ENCODE results near the gene ZNF765.
A peak's percentile ranks its signal among the peaks of the same experiment; 100 is the strongest.
"Not testable (repeated sequence)": the region's sequence is repeated elsewhere in the genome, so short reads cannot be mapped to it uniquely, and the experiment has no call there.

The ZNF765 gene

GRCh38 chr19:53394974-53395839 lies at the start of gene ZNF765:
TSS of gene ZNF765 (plus strand) at chr19:53395149. CDS start at chr19:53398016, 2,867 bp downstream.
- DNase-seq = peak; percentile 89

GRCh38 chr19:53355739-53356138 lies 39.2 kb upstream of the ZNF765 start:
- DNase-seq = no peak

- no peak for DNase-seq
Measured at GRCh38 chr19:53357821-53358581, 36.9 kb upstream of the ZNF765 start.

- not testable (repeated sequence) for DNase-seq
Measured at GRCh38 chr19:53360056-53360455, 34.9 kb upstream of the ZNF765 start.

- DNase-seq = peak; percentile 64
Measured at GRCh38 chr19:53365134-53365898, 29.6 kb upstream of the ZNF765 start, which contains the start of gene ZNF525. TSS of gene ZNF525 (plus strand) at chr19:53365705. CDS start at chr19:53372282, 6,577 bp downstream.

GRCh38 chr19:53365899-53366493 lies 29.0 kb upstream of the ZNF765 start:
- no peak for DNase-seq

GRCh38 chr19:53372196-53372595 lies 22.8 kb upstream of the ZNF765 start:
- DNase-seq = no peak

- no peak for DNase-seq
Measured at GRCh38 chr19:53374288-53374687, 20.7 kb upstream of the ZNF765 start.

- no peak for DNase-seq
Measured at GRCh38 chr19:53374743-53375142, 20.2 kb upstream of the ZNF765 start.

- DNase-seq = no peak
Measured at GRCh38 chr19:53381376-53381775, 13.6 kb upstream of the ZNF765 start.

- no peak for DNase-seq
Measured at GRCh38 chr19:53388168-53388567, 6.8 kb upstream of the ZNF765 start.

- DNase-seq = no peak
Measured at GRCh38 chr19:53388904-53389303, 6.0 kb upstream of the ZNF765 start.

GRCh38 chr19:53389571-53389970 lies 5.4 kb upstream of the ZNF765 start:
- DNase-seq = no peak

GRCh38 chr19:53389978-53390377 lies 5.0 kb upstream of the ZNF765 start:
- no peak for DNase-seq

GRCh38 chr19:53394522-53394973 lies 401 bp upstream of the ZNF765 start:
- peak; percentile 66 for DNase-seq

GRCh38 chr19:53395840-53396524 lies 1.0 kb downstream of the ZNF765 start:
- DNase-seq = not testable (repeated sequence)

GRCh38 chr19:53396525-53396868 lies 1.5 kb downstream of the ZNF765 start:
- DNase-seq = no peak

- DNase-seq = not testable (repeated sequence)
Measured at GRCh38 chr19:53397918-53398317, 3.0 kb downstream of the ZNF765 start.

- no peak for DNase-seq
Measured at GRCh38 chr19:53409505-53410204, 14.7 kb downstream of the ZNF765 start.

- DNase-seq = not testable (repeated sequence)
Measured at GRCh38 chr19:53420520-53421315, 25.8 kb downstream of the ZNF765 start.

All from T1000 (cell line).